Glomerular visceral epithelial cell (primary cell): ENCODE results near the gene EFR3B.

Experiments
- DNase-seq: peaks from one replicate; pipeline ENCODE4 v3.0.0-alpha.2; 2016; ENCODE audit errors: extremely low spot score

The EFR3B gene

DNA sequence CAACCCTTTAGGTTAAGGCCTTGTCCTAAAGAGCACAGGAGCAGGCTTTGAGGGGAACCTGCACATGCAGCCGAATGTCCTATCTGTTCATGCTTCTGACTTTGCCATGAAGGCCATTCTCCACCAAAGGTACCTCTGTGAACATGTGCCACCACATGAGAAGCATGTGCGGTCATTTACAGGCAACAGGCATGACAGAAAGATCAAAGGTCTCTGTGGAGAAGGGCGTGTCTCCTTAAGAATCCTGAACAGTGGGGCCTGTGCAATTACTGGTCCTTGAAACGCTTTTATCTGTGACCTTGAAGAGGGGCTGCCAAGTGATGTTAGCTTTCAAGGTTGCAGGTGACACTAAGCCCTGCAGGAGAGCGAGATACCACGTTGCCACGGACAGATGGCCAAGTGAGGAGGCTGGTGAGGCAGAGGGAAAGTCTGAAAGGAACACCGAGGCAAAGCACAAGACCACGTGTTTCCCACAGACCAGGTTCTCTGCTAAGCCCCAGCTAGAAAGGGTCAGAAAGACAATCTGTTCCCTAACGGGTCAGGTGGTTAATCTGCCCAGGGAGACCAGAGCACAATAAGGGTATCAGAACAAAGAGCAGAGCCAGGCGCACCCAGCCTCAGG lies 146.0 kb downstream of the EFR3B start:
- DNase-seq = no peak

DNA sequence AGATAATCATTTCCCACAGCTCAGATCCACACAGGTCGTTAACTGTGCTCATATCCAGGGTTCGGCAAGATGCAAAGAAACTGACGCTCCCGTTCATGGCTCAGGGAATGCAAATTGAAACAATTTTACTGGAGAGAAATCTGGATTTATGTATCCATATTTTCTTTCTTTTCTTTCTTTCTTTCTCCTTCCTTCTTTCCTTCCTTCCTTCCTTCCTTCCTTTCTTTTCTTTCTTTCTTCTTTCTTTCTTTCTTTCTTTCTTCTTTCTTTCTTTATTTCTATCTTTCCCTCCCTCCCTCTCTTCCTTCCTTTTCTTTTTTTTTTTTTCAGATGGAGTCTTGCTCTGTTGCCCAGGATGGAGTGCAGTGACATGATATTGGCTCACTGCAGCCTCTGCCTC lies 146.5 kb downstream of the EFR3B start:
- DNase-seq = no peak

DNA sequence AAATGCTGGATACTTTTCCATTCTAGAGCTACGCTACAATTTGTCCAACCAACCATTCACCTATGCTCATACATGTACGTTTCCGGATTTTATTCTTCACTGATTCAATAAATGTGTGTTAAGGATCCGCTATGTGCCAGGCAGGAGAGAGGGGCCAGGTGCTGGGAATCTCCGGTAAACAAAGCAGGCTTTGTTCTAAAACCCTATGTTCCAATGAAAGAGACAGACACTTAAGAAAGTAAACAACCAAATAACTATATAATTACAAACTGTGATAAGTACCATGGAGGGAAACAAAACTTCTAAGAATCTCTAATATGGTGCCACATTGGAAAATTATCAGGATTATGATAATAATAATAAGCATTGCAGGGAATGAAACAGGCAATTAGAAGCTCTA lies 148.7 kb downstream of the EFR3B start:
- DNase-seq = no peak

DNA sequence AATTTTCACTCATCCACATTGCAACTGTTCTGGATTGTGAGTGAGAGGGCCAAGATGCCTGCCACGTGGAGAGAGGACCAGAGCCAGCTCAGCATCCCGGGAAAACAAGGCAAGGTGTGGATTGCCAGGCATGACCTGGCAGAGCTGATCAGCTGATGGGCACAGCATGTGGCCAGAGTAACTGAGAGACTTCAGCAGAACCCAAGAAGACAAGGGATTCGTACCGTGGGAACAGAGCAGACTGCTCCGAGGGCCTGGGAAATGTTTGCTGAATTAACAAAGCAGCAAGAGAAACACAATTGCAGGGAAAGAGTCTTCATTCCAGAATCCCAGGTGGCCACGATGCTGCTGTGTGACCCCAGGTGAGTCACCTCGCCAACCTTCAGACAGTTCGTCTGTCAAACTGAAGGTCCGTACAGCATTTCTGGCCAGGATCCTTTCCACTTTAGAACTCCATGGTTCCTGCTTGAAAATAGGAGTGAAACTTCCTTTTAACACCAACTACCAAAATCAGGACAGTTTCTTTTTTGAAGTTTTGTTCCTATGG lies 152.8 kb downstream of the EFR3B start:
- no peak for DNase-seq

DNA sequence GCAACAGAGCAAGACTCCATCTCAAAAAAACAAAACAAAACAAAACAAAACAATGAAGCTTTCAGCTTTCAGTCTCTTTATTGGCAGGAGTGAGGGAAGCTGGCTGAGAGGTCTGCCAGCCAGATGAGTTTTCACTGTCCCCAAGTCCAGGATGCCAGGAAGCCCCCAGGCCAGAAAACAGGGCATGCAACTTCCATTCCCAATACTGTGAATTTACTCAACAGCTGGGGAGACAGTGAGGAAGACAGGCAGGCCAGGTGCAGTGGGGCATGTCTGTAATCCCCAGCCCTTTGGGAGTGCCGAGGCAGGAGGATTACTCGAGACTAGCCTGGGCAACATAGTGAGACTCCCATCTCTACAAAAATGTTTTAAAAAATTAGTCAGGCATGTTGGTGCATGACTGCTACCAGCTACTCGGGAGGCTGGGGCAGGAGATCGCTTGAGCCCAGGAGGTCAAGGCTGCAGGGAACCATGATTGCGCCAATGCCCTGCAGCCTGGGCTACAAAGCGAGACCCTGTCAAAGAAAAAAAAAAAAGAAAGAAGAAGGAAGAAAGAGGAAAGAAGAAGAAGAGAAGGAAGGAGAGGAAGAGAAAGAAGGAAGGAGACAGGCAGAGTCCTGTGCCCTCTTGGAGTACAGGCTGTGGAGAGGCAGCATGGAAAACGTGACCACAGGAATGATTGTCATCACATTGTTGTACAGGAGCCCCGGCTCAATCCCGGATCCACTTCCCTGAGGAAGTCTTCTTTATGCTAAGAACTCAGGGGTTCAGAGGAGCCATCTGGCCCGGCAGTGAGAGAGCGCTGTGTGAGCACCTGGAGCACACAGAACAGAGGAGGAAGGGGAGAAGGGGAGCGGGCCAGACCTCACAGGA lies 155.7 kb downstream of the EFR3B start:
- no peak for DNase-seq

DNA sequence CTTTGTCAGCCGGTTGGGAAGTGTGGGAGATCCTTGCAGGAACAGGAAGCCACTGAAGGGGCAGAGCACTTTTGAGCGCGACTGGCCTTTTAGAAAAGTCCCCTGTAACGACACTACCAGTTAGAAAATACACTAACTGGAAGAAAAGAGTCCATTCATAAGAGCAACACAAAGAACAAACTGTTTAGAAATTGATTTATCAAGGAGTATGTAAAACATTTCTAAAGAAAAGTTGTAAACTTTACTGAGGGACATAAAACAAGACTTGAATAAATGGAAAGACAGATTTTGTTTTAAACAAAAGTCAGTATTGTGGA lies 156.3 kb downstream of the EFR3B start:
- DNase-seq = no peak

DNA sequence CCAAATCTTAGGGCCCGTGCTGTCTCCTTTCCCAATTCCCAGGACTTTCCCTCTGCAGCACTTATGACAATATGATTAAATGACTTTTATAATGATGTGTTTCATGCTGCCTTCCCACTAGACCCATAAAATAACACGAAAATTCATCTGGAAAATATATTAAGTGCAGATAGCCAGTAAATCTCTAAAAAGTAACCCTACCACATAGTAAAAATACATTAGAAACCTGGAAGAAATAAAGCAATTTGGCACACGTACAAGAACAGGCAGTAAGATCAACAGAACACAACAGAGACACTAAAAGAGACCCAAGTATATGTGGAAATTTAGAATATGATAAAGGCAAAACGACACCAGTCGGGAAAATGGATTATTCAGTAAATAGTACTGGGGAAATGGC lies 156.7 kb downstream of the EFR3B start:
- DNase-seq = no peak

DNA sequence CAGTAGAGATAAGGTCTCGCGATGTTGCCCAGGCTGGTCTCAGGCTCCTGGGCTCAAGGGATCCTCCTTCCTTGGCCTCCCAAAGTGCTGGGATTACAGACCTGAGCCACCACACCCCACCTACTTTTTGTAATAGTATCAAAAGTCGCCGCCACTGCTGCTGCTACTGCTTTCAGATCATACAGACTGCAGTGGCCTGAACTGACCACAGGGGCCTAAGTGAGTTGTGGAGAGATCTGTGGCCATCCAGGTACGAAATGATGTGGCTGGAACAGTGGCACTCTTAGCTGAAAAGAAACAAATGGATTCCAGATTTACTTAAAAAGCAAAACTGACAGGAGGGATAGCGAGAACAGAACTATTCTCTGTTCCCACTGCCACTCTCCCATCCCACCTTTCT lies 159.4 kb downstream of the EFR3B start:
- DNase-seq = no peak

DNA sequence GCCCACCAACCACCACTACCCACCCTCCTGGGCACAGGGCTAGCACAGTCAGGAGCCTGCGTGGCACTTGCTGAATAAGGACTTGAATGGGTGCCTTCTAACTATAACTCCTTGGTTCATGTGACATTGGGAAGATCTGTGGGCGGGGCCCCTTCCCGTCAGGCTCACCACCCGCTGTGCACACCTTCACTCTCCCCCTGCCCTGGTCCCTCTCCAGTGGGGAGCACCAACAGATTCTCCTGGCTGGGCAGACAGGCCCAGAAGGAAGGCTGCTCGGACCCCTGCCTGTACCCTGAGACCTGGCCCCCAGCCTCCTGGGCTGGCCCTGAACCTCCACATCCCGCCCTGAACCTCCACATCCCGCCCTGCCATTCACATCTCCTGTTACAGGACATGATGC lies 159.9 kb downstream of the EFR3B start:
- DNase-seq = no peak

DNA sequence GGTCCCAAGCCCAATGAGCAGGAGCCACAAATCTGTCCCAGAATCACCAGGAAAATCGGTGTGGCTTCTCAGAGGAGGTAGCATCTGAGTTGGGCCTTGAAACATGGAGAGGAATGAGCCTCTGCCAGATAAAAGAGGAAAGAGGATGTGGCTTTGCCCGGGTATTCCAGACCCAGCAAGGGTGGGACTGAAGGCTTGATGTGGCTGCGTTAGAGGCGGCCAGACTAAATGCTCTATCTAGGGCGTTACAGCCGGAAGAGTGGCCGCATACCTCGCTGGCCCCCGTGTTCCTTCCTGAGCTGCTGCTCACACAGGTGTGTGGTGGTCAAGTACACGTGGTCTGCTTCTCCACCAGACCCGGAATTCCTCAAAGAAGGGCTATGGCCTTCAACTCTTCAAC lies 160.4 kb downstream of the EFR3B start:
- no peak for DNase-seq

DNA sequence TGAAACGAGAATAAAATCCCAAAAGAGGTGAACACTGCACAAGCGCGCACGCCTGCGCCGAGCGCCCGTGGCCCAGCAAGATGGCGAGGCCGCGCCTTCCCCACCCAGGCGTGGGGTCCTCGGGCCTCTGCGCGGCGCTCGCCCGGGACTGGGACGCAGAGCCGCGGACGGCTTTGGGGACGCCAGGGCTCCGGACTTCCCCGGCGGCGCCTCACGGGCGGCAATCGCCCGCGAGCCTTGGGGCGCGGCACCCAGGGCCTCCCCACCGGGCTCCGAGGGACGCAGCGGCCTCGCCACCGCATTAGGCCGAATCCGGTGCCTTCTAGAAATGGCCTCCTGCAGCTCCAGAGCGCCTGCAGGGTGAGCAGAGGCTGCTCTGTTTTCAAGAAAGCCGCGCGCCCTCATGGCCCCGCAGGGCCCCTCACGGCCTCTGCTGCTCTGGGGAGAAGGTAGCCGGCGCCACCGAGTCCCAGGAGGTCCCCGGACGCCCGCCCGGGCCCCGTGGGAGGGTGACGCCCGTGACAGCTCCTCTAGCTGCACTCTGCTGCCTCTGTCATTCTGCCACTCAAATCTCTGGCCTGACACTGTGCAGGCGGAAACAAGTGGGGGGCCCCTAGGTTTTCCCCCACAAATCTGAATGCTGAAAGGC lies 162.4 kb downstream of the EFR3B start:
- no peak for DNase-seq

DNA sequence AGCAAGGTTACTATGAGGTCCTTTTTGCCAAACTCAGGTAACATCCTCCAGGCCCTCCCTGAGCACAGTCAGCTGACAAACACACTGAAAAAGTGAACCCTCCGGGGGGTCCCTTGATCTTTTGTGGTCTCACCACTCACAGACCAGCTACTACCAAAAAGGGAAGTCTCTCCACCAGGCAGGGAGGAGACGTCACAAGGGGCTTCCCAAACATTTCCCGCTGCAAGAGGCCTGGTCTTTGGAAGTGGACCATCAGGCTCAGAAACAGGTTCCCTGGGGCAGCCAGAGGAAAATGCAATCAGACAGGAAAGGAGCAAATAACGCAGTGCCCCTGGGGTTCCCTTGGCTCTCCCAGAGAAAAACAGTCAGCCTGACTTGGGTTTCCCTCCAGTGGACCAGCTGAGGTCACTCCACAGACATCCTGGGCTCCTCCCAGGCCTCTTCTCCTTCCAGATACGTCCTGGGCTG lies 165.2 kb downstream of the EFR3B start:
- no peak for DNase-seq
